GM12891 (cell line): Measurements from ENCODE around the gene HTR4.

Experiments
- PAX5 ChIP-seq: IDR thresholded peaks from 2 replicates; pipeline ENCODE4 v1.6.1; 2011; ENCODE audit warnings: low read length, moderate library complexity, mild to moderate bottlenecking; ENCODE audit not compliant: insufficient read depth, severe bottlenecking
- POLR2A ChIP-seq: IDR thresholded peaks from 2 replicates; pipeline ENCODE4 v1.6.1; 2011; ENCODE audit warnings: low read depth, low read length, control low read depth
- POLR2AphosphoS5 ChIP-seq: IDR thresholded peaks from 2 replicates; pipeline ENCODE4 v1.6.1; 2011; ENCODE audit warnings: low read depth, low read length, control low read depth
- POU2F2 ChIP-seq: IDR thresholded peaks from 2 replicates; pipeline ENCODE4 v1.6.1; 2011; ENCODE audit warnings: low read depth, mild to moderate bottlenecking, control low read depth, low read length, moderate library complexity
- SPI1 ChIP-seq: IDR thresholded peaks from 2 replicates; pipeline ENCODE4 v1.6.1; 2011; ENCODE audit warnings: low read depth, low read length, control low read depth
- TAF1 ChIP-seq: IDR thresholded peaks from 2 replicates; pipeline ENCODE4 v1.6.1; 2011; ENCODE audit warnings: low read depth, low read length, control low read depth

- TF ChIP-seq TAF1 (no peak), POLR2AphosphoS5 (no peak), PAX5 (no peak), POLR2A (no peak), SPI1 (no peak), POU2F2 (no peak)
Measured at GRCh38 chr5:148454576-148454975, 199.8 kb downstream of the HTR4 start.
